ENCODE measurements around the gene TSPAN16. TPM values are rescaled to one million over a fixed set of nuclear protein-coding genes. Genes with fewer than 3 reads are reported as not detected.
A peak's percentile ranks its signal among the peaks of the same experiment; 100 is the strongest.

TSPAN16 gene
- total and polyA plus RNA-seq, 2 of the 13 experiments (the other 11 are each of a cell fraction or from before 2014, with no cell fraction given) = not detected

DNA sequence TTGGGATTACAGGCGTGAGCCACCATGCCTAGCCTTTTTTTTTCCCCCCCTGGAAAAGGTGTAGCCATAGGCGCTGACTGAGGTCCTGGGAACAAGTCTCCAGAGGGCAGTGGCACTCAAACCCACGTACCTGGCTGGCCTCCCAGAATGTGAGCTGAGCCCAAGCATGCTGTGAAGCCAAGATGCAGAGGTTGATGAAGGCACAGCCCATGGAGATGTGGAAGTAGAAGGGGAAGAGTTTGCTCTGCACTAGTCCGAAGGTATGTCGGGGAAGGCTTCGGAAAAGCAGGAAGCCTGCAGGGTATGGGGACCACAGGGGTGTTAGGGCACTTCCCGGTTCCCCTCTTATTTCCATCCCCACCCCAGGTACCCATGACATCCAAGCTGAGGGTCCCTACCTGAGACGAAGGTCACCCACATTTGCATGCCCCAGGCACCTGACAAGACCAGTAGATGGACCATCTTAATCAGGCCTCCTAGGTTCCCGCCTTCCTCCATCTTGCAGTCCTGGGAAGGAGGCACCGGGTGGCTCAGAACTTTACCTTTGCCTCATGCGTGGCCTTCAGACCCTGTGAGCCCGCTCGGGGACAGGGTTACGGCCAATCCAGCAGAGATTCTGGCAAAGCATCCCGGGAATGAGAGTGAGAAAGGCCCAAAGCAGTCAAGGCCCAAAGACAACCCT is 49.3 kb downstream of the TSPAN16 start (continued):
- 0 out of 2 replicates have a peak, but pooled peaks have one; percentile 13 for TF ChIP-seq SALL2 (CRISPR knock-in tag; IDR thresholded peaks at IDR 0.05)
- no peak for TF ChIP-seq KLF16 (CRISPR knock-in tag; IDR thresholded peaks at IDR 0.05)
- no peak; the same call in 1 of the 2 replicates for TF ChIP-seq ZNF772 (CRISPR knock-in tag; IDR thresholded peaks at IDR 0.05)
- no peak for TF ChIP-seq ZNF678 (CRISPR knock-in tag; IDR thresholded peaks at IDR 0.05)
- TF ChIP-seq KDM3A (CRISPR knock-in tag; IDR thresholded peaks at IDR 0.05; ENCODE audit: low read depth) = no peak
- no peak for TF ChIP-seq ZNF777 (CRISPR knock-in tag; IDR thresholded peaks at IDR 0.05)
- peak; percentile 37; the same call in 1 of the 2 replicates for TF ChIP-seq ZFX (CRISPR knock-in tag; IDR thresholded peaks at IDR 0.05; ENCODE audit: low read depth)
- TF ChIP-seq ZFY (CRISPR knock-in tag; IDR thresholded peaks at IDR 0.05) = peak; percentile 34; the same call in 1 of the 2 replicates
- TF ChIP-seq REPIN1 (CRISPR knock-in tag; IDR thresholded peaks at IDR 0.05; ENCODE audit: borderline replicate concordance, low read depth) = no peak
- TF ChIP-seq, protein P1, sequence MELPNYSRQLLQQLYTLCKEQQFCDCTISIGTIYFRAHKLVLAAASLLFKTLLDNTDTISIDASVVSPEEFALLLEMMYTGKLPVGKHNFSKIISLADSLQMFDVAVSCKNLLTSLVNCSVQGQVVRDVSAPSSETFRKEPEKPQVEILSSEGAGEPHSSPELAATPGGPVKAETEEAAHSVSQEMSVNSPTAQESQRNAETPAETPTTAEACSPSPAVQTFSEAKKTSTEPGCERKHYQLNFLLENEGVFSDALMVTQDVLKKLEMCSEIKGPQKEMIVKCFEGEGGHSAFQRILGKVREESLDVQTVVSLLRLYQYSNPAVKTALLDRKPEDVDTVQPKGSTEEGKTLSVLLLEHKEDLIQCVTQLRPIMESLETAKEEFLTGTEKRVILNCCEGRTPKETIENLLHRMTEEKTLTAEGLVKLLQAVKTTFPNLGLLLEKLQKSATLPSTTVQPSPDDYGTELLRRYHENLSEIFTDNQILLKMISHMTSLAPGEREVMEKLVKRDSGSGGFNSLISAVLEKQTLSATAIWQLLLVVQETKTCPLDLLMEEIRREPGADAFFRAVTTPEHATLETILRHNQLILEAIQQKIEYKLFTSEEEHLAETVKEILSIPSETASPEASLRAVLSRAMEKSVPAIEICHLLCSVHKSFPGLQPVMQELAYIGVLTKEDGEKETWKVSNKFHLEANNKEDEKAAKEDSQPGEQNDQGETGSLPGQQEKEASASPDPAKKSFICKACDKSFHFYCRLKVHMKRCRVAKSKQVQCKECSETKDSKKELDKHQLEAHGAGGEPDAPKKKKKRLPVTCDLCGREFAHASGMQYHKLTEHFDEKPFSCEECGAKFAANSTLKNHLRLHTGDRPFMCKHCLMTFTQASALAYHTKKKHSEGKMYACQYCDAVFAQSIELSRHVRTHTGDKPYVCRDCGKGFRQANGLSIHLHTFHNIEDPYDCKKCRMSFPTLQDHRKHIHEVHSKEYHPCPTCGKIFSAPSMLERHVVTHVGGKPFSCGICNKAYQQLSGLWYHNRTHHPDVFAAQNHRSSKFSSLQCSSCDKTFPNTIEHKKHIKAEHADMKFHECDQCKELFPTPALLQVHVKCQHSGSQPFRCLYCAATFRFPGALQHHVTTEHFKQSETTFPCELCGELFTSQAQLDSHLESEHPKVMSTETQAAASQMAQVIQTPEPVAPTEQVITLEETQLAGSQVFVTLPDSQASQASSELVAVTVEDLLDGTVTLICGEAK (IDR thresholded peaks at IDR 0.05) = no peak
- TF ChIP-seq, protein P1 (CRISPR knock-in tag; IDR thresholded peaks at IDR 0.05) = 0 out of 2 replicates have a peak, but pooled peaks have one; percentile 3
- TF ChIP-seq HIVEP1 (CRISPR knock-in tag; IDR thresholded peaks at IDR 0.05) = 0 out of 2 replicates have a peak, but pooled peaks have one; percentile 5
- TF ChIP-seq, protein P2, sequence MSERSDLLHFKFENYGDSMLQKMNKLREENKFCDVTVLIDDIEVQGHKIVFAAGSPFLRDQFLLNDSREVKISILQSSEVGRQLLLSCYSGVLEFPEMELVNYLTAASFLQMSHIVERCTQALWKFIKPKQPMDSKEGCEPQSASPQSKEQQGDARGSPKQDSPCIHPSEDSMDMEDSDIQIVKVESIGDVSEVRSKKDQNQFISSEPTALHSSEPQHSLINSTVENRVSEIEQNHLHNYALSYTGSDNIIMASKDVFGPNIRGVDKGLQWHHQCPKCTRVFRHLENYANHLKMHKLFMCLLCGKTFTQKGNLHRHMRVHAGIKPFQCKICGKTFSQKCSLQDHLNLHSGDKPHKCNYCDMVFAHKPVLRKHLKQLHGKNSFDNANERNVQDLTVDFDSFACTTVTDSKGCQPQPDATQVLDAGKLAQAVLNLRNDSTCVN (CRISPR knock-in tag; IDR thresholded peaks at IDR 0.05; ENCODE audit: borderline replicate concordance) = peak; percentile 16; the same call in 1 of the 2 replicates
